Measurements from ENCODE around the gene TACR2.

TACR2 gene

GRCh38 chr10:69419096-69419743, 2.5 kb upstream of the TACR2 start:
- no peak for DNase-seq (ENCODE audit: low read depth)

- DNase-seq (ENCODE audit: low read depth) = no peak
Observed at GRCh38 chr10:69418052-69418752, 1.5 kb upstream of the TACR2 start.

DNA sequence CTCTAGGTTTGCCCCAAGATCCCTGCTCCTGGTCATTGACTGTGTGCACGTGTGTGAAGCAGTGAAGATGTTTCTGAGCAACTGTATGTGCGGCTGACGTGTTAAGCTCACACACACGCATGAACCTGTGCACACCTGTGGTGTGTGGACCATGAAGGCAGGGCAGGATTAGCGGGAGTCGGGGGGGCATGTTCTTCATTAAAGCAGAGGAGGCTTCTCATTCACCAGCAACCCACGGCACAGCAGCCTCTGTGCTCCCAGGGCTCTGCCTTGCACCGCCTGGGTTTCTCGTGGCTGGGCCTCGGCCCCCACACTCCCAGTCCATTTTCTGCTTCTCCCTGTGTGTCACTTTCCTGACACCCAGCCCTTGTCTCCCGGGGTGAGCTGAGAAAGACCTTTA, 824 bp upstream of the TACR2 start:
- no peak for DNase-seq (ENCODE audit: low read depth)

GRCh38 chr10:69415951-69416350, 767 bp downstream of the TACR2 start:
- no peak for DNase-seq (ENCODE audit: low read depth)

DNA sequence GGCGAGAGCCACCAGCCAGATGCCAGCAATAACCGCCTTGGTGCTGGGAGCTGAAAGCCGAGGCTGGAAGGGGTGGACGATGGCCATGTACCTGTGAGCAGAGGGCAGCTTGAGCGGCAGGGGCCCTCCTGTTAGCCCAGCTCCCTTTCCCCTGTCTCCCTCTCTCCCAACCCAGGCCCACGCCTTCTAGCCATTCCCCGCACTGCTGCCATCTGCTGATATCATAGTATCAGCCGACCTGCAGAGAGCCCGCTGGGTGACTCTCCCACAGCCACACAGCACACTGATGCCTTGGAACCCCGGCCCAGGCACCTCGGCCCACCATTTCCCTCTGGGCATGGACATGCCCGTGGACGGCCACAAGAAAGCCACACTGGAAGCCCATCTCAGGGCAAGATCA, 1.7 kb downstream of the TACR2 start:
- no peak for DNase-seq (ENCODE audit: low read depth)

GRCh38 chr10:69414036-69415018, 2.4 kb downstream of the TACR2 start:
- DNase-seq (ENCODE audit: low read depth) = no peak

GRCh38 chr10:69413221-69413865, 3.4 kb downstream of the TACR2 start:
- no peak for DNase-seq (ENCODE audit: low read depth)

- no peak for DNase-seq (ENCODE audit: low read depth)
Observed at GRCh38 chr10:69412232-69412790, 4.4 kb downstream of the TACR2 start.

GRCh38 chr10:69411476-69411875, 5.2 kb downstream of the TACR2 start:
- no peak for DNase-seq (ENCODE audit: low read depth)

- no peak for DNase-seq (ENCODE audit: low read depth)
Observed at GRCh38 chr10:69410487-69410886, 6.2 kb downstream of the TACR2 start.

- DNase-seq (ENCODE audit: low read depth) = no peak
Observed at GRCh38 chr10:69409968-69410367, 6.8 kb downstream of the TACR2 start.

- DNase-seq (ENCODE audit: low read depth) = no peak
Observed at GRCh38 chr10:69409176-69409495, 7.6 kb downstream of the TACR2 start.

GRCh38 chr10:69408318-69409175, 8.2 kb downstream of the TACR2 start:
- peak; percentile 51 for DNase-seq (ENCODE audit: low read depth)

DNA sequence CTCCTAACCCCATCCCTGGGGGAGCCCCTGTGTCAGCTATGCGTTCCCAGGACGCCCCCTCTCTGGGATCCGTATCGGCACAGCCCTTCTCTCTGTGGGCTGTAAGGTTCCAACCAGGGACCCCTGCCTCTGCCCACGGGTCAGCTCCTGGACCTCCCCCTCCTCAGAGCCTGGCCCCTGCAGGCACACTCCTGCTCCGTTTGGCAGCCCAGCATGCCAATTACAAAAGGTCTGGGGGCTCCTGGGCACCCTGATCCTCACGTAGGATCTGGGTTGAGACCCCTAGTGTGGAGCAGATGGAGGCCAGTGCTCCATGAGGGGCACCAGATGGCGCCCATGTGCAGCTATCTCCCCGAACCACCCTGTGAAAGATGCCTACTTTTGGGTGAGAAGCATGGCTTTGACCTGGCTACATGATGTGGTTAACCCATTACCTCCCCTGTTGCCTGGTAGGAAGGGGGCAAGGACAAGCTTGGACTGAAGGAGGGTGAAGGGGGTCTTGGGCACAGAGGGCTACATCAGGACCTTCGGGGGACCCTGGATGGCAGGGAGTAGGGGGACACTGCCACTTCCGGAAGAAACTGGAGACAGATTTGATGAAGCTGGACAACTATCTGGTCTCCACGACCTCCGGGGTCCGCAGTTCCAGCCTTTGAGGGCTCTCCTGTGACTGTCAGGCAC, 9.0 kb downstream of the TACR2 start:
- no peak for DNase-seq (ENCODE audit: low read depth)

- DNase-seq (ENCODE audit: low read depth) = no peak
Observed at GRCh38 chr10:69406816-69407580, 9.7 kb downstream of the TACR2 start.

GRCh38 chr10:69406302-69406811, 10.4 kb downstream of the TACR2 start:
- DNase-seq (ENCODE audit: low read depth) = no peak

DNA sequence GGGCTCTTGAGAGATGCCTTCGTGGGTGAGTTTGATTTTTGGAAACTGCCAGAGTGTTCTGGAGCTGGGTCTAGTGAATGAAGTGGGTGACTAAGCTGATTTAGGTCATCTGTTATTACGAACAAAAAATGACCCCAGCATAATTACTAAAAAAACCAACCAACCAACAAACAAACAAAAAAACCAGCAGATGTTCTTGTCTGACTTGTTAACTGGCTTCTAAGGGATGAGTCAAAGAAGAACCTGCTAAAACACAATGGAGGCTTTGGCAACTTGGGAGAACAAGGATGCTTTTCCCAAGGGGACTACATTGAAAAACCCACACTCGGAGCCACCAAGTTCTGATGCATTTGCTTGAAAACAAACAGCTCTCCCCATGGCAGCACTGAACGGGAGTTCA, 11.5 kb downstream of the TACR2 start:
- DNase-seq (ENCODE audit: low read depth) = no peak

- DNase-seq (ENCODE audit: low read depth) = no peak
Observed at GRCh38 chr10:69404786-69405185, 11.9 kb downstream of the TACR2 start.

- peak; percentile 36 for DNase-seq (ENCODE audit: low read depth)
Observed at GRCh38 chr10:69403519-69403918, 13.2 kb downstream of the TACR2 start.

Measured in GM04503 (cell line).